ENCODE measurements around the gene UPP1. TPM values are rescaled to one million over a fixed set of nuclear protein-coding genes. Genes with fewer than 3 reads are reported as not detected.
A peak's percentile ranks its signal among the peaks of the same experiment; 100 is the strongest.

UPP1 gene
- total and polyA plus RNA-seq, 2 of the 4 experiments (the other 2 are of a cell fraction), result 3.9 to 14.5 TPM

DNA sequence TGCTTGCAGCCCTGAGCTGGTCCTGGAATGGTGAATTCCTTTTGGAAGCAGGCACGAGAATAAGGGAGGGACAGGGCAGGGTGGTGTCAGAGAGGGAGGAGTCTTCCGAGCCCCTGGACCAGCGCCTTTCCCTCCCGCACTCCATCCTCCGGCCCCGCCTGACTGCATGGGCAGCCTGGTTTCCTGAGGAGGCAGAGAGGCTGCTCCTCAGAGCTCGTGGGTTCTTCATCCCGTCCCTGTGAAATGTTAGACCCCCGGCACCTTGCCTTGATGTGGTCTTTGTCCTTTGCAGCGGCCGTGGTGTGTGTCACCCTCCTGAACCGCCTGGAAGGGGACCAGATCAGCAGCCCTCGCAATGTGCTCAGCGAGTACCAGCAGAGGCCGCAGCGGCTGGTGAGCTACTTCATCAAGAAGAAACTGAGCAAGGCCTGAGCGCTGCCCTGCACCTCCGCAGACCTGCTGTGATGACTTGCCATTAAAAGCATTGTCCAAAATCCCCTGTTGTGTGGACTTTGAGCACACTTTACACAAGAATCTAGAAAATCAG, 18.9 kb downstream of the UPP1 start (continued):
- no peak for TF ChIP-seq SMC3 (IDR thresholded peaks at IDR 0.05; ENCODE audit: low read depth, low read length)

DNA sequence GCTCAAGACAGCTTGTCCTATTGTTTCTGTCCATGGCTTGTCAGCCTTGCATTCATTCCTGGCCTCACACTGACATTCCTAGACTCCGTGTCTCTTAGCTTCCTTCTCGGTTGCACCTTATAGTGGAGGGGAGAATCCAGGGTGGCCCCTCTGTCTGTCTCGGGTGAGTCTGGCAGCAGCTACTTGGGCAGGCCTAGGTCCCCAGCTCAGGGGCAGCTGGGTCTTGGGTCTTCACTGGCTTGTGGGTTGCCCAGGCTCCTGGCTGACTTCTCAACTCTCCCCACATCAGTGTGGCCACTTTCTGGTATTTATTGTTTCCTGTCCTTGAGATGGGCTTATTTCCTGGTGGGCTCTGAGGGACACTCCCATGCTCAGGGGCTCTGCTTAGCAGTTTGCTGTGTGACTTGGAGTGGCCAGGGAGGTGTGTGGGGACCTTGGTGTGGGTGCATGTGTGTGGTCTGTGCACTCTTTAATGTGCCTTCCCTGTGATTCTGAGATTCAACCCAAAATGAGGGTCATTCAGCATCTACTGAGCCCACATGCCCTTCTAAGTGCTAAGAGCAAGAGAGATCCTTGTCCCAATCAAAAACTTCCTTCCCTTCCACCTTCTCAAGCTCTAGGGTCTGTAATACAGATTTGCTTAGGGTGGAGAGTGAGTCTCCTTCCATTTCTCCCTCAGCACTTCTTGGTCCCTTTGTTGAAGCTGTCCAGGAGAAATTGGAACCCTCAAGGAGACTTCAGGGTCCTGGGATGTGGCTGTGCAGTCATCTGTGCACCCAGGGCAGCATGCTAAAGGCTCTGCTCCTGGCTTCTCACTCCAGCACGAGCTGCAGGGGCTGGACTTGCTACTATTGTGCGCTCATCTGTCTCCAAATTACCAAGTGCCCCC, 20.1 kb downstream of the UPP1 start:
- Histone ChIP-seq H3K18ac (ENCODE audit: low read depth, low read length) (no peak overlapping the region), H3K23ac (ENCODE audit: low read depth, low read length) (no peak overlapping the region), H4K91ac (ENCODE audit: insufficient read depth, low read depth, low read length) (no peak overlapping the region), H3K4me3 (ENCODE audit: insufficient read depth, low read depth, low read length) (no peak overlapping the region), H2AK5ac (ENCODE audit: low read depth, low read length) (no peak overlapping the region), H3K4me1 (ENCODE audit: control insufficient read depth, insufficient read depth, low read length) (peaks cover 6% of the 10 kb centered on the region), H3K4me2 (ENCODE audit: low read depth, low read length) (no peak overlapping the region), H3K4ac (ENCODE audit: low read depth, low read length) (no peak overlapping the region), H3K56ac (ENCODE audit: extremely low read depth, insufficient read depth, low read length) (no peak overlapping the region), H2BK5ac (ENCODE audit: low read depth, low read length, poor library complexity, severe bottlenecking) (no peak overlapping the region), H3K9ac (ENCODE audit: low read depth, low read length) (no peak overlapping the region), H3K36me3 (ENCODE audit: control insufficient read depth, insufficient read depth, low read length) (peaks cover 33% of the 10 kb centered on the region), H4K5ac (ENCODE audit: low read depth, low read length) (no peak overlapping the region), H3K14ac (replicated peaks; ENCODE audit: low read depth, low read length) (no peak overlapping the region), H4K20me1 (ENCODE audit: insufficient read depth, low read length) (no peaks in the 10 kb centered on the region), H3K9me1 (ENCODE audit: insufficient read depth, low read length) (peaks cover 3% of the 10 kb centered on the region; the same call in 1 of the 2 replicates), H2BK120ac (ENCODE audit: low read depth, low read length) (no peak overlapping the region), H3K27me3 (ENCODE audit: control insufficient read depth, insufficient read depth, low read length) (no peaks in the 10 kb centered on the region), H2BK15ac (ENCODE audit: low read depth, low read length) (no peak overlapping the region), H2AK9ac (replicated peaks; ENCODE audit: low read depth, low read length, poor library complexity) (no peak overlapping the region), H2BK20ac (ENCODE audit: low read depth, low read length) (no peak overlapping the region), H2AFZ (replicated peaks; ENCODE audit: low read length, poor library complexity) (no peak overlapping the region), H4K8ac (ENCODE audit: low read depth in 2 of 2, low read length in 2 of 2) (no peak overlapping the region), H3K9me3 (ENCODE audit: control insufficient read depth, insufficient read depth, low read length) (no peaks in the 10 kb centered on the region), H3K27ac (ENCODE audit: insufficient read depth, low read length) (no peak overlapping the region), H3K79me1 (ENCODE audit: low read depth in 1 of 2, low read length in 2 of 2) (no peaks in the 10 kb centered on the region)
- ATAC-seq (ENCODE audit: low read depth) (no peak), DNase-seq (no peak)
- POLR2A ChIA-PET (ENCODE audit: unreplicated experiment), result no interaction called here
- BruUV-seq (replicated peaks), result no TSS peak
- TF ChIP-seq NFE2L2 (IDR thresholded peaks at IDR 0.05; ENCODE audit: low read depth, low read length), result no peak
- TF ChIP-seq POLR2A (IDR thresholded peaks at IDR 0.05; ENCODE audit: low read depth, low read length), result peak; percentile 39
- WGBS, 2 experiments (ENCODE audit: extremely low coverage in 2 of 2, insufficient read length in 1 of 2), result no CpG with 5 or more reads among the region's 5 CpGs
- in situ Hi-C loops (cut with MboI; ENCODE audit: low sequenced_read_pairs), result loop anchor here (25.0 kb wide), 1 partner anchor 847 kb away; no protein-coding TSS in a partner anchor
- CTCF ChIA-PET, result interaction anchor here (0.6 to 1.6 kb wide), 13 partner anchors 7 to 164 kb away, joined by 3 to 20 read pairs (median 4); no protein-coding TSS in a partner anchor
- dilution Hi-C loops (cut with HindIII; ENCODE audit: low sequenced_read_pairs, unreplicated experiment), result loop anchor here (25.0 kb wide), 1 partner anchor 122 kb away; the partner anchor contains the start of gene HUS1
- intact Hi-C loops (cut with micrococcal nuclease), result no loop called here

All from IMR-90 (cell line).